Testis (tissue), 2 donors: Measurements from ENCODE around the gene CDK8.

ENCODE experiments used
- CTCF ChIP-seq, 3 experiments: fragments of 450-650 bp in 2 of 3; fragments of 200-600 bp in 1 of 3; sonication (generic) in 1 of 3; IDR thresholded peaks; one replicate each; pipeline ENCODE4 v1.5.1; 2016 to 2019; ENCODE audit warnings: antibody characterized with exemption in 3 of 3, mild to moderate bottlenecking in 2 of 3, moderate library complexity in 1 of 3
- POLR2A ChIP-seq: fragments of 450-650 bp; IDR thresholded peaks from one replicate; pipeline ENCODE4 v1.6.1; 2017; ENCODE audit warnings: antibody characterized with exemption, mild to moderate bottlenecking, moderate library complexity

- TF ChIP-seq CTCF (IDR thresholded peaks at IDR 0.05) (no peak), POLR2A (no peak)
Observed at GRCh38 chr13:26323127-26323526, 69.2 kb downstream of the CDK8 start.
